ENCODE results near the gene JDP2.

Gene JDP2

DNA sequence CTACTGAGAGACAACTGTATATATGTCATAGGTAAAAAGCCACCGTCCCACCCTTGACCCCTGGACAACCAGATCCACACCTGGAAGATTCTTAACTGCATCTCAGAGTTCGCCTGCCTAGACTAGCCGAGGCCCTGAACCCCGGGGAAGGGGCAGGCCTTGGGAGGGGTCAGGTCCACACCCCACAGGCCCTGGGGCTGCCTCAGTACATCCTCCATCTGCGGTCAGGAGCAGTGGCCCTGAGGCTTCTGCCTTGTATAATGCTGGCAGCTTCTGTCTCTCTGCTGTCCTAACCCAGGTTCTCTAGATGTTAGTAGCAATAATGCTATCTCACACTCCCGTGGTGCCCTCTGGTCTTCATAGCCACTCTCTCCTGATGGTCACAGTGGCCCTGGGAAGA, 36.8 kb downstream of the JDP2 start:
- no peak for TF ChIP-seq RAD21 (IDR thresholded peaks at IDR 0.05; ENCODE audit: low read depth)
- TF ChIP-seq, protein P1, sequence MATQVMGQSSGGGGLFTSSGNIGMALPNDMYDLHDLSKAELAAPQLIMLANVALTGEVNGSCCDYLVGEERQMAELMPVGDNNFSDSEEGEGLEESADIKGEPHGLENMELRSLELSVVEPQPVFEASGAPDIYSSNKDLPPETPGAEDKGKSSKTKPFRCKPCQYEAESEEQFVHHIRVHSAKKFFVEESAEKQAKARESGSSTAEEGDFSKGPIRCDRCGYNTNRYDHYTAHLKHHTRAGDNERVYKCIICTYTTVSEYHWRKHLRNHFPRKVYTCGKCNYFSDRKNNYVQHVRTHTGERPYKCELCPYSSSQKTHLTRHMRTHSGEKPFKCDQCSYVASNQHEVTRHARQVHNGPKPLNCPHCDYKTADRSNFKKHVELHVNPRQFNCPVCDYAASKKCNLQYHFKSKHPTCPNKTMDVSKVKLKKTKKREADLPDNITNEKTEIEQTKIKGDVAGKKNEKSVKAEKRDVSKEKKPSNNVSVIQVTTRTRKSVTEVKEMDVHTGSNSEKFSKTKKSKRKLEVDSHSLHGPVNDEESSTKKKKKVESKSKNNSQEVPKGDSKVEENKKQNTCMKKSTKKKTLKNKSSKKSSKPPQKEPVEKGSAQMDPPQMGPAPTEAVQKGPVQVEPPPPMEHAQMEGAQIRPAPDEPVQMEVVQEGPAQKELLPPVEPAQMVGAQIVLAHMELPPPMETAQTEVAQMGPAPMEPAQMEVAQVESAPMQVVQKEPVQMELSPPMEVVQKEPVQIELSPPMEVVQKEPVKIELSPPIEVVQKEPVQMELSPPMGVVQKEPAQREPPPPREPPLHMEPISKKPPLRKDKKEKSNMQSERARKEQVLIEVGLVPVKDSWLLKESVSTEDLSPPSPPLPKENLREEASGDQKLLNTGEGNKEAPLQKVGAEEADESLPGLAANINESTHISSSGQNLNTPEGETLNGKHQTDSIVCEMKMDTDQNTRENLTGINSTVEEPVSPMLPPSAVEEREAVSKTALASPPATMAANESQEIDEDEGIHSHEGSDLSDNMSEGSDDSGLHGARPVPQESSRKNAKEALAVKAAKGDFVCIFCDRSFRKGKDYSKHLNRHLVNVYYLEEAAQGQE (IDR thresholded peaks at IDR 0.05; ENCODE audit: low read depth): no peak
- no peak for TF ChIP-seq TAF1 (IDR thresholded peaks at IDR 0.05; ENCODE audit: low read depth)
- no peak for TF ChIP-seq NFIC (IDR thresholded peaks at IDR 0.05)
- no peak for TF ChIP-seq YY1 (IDR thresholded peaks at IDR 0.05; ENCODE audit: low read depth)
- TF ChIP-seq CEBPB (IDR thresholded peaks at IDR 0.05): no peak
- TF ChIP-seq, protein P2, sequence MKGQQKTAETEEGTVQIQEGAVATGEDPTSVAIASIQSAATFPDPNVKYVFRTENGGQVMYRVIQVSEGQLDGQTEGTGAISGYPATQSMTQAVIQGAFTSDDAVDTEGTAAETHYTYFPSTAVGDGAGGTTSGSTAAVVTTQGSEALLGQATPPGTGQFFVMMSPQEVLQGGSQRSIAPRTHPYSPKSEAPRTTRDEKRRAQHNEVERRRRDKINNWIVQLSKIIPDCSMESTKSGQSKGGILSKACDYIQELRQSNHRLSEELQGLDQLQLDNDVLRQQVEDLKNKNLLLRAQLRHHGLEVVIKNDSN (IDR thresholded peaks at IDR 0.05): no peak
- TF ChIP-seq TEAD4 (IDR thresholded peaks at IDR 0.05): no peak
- no peak for TF ChIP-seq EP300 (IDR thresholded peaks at IDR 0.05; ENCODE audit: borderline replicate concordance)
- TF ChIP-seq ZBTB7A (IDR thresholded peaks at IDR 0.05; ENCODE audit: low read depth): no peak
- TF ChIP-seq FOXM1 (IDR thresholded peaks at IDR 0.05; ENCODE audit: borderline replicate concordance, low read depth): no peak
- TF ChIP-seq TCF12 (IDR thresholded peaks at IDR 0.05; ENCODE audit: low read depth): no peak
- TF ChIP-seq, protein P3, sequence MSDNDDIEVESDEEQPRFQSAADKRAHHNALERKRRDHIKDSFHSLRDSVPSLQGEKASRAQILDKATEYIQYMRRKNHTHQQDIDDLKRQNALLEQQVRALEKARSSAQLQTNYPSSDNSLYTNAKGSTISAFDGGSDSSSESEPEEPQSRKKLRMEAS (IDR thresholded peaks at IDR 0.05): no peak
- no peak for TF ChIP-seq CREB1 (IDR thresholded peaks at IDR 0.05; ENCODE audit: low read depth)
- no peak for TF ChIP-seq EGR1 (IDR thresholded peaks at IDR 0.05)

DNA sequence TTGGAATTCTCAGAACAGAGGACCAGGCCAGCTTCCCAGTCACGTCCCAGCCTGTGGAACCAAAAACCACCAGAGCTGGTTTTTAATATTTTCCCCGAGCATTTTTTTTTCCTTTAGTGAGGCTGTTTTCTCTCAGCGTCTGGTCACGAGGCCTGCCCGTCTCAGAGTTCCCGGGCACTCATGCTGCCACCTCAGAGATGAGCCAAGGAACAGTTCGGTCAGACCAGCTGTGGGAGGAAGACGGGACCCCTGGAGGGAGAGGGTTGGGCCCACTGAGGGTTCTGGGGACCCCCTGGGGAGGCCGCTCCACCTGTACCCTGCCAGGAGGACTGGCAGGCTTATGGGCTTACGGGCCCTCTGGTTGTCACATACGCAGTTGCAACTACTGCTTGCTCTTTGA, 39.9 kb downstream of the JDP2 start:
- TF ChIP-seq TAF1 (IDR thresholded peaks at IDR 0.05; ENCODE audit: low read depth) (no peak), EP300 (IDR thresholded peaks at IDR 0.05; ENCODE audit: borderline replicate concordance) (no peak), EGR1 (IDR thresholded peaks at IDR 0.05) (no peak), CREB1 (IDR thresholded peaks at IDR 0.05; ENCODE audit: low read depth) (no peak), CEBPB (IDR thresholded peaks at IDR 0.05) (no peak), RAD21 (IDR thresholded peaks at IDR 0.05; ENCODE audit: low read depth) (no peak), TCF12 (IDR thresholded peaks at IDR 0.05; ENCODE audit: low read depth) (no peak), ZBTB7A (IDR thresholded peaks at IDR 0.05; ENCODE audit: low read depth) (no peak), FOXM1 (IDR thresholded peaks at IDR 0.05; ENCODE audit: borderline replicate concordance, low read depth) (no peak), YY1 (IDR thresholded peaks at IDR 0.05; ENCODE audit: low read depth) (no peak), NFIC (IDR thresholded peaks at IDR 0.05) (no peak), TEAD4 (IDR thresholded peaks at IDR 0.05) (no peak)
- TF ChIP-seq, protein P1 (IDR thresholded peaks at IDR 0.05; ENCODE audit: low read depth): no peak
- TF ChIP-seq, protein P2 (IDR thresholded peaks at IDR 0.05): no peak
- TF ChIP-seq, protein P3 (IDR thresholded peaks at IDR 0.05): no peak

DNA sequence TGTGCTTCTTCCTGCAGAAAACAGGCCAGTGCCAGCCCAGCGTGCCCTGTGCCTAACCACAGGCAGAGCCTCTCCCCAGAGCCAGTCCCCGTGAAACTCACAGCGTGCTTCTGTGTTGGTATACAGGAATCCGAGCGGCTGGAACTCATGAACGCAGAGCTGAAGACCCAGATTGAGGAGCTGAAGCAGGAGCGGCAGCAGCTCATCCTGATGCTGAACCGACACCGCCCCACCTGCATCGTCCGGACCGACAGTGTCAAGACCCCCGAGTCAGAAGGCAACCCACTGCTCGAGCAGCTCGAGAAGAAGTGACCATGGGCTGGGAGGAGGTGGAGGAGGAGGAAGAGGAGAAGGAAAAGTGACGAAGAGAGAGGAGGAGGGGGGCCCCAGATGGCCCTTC, 41.3 kb downstream of the JDP2 start:
- TF ChIP-seq TAF1 (IDR thresholded peaks at IDR 0.05; ENCODE audit: low read depth) (no peak), TCF12 (IDR thresholded peaks at IDR 0.05; ENCODE audit: low read depth) (no peak), TEAD4 (IDR thresholded peaks at IDR 0.05) (no peak), ZBTB7A (IDR thresholded peaks at IDR 0.05; ENCODE audit: low read depth) (no peak), NFIC (IDR thresholded peaks at IDR 0.05) (no peak), EP300 (IDR thresholded peaks at IDR 0.05; ENCODE audit: borderline replicate concordance) (no peak)
- TF ChIP-seq, protein P1 (IDR thresholded peaks at IDR 0.05; ENCODE audit: low read depth): no peak

DNA sequence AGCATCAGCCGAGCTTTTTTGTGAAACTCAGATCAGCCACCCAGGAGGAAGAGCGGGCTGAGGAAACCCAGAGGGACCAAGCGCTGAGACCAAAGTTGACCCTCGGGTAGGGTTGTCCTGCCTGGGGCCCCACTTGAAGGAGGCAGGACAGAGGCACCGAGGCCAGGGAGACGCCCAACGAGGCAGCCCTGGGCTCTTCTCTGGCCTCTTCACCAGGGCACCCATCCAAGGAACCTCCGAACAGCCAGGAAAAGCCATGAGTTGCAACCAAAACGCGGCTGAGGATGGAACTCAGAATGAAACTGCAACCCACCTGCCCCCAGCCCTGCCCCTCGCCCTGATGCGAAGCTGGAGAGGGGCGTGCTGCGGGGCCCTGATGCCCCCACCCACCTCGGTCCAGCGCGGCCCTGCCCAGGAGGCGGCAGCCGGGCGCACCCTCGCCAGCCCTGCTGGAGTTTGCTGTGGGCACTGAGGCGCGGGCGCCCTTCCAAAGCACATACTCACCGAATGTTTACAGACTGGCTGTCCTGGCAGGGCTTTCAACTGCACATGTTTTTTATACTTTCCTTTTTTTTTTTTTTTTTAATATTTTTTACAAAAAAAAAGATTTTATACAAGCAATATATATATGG, 41.9 kb downstream of the JDP2 start:
- TF ChIP-seq FOXM1 (IDR thresholded peaks at IDR 0.05; ENCODE audit: borderline replicate concordance, low read depth) (no peak), EGR1 (IDR thresholded peaks at IDR 0.05) (no peak), NFIC (IDR thresholded peaks at IDR 0.05) (no peak), TCF12 (IDR thresholded peaks at IDR 0.05; ENCODE audit: low read depth) (no peak), CREB1 (IDR thresholded peaks at IDR 0.05; ENCODE audit: low read depth) (no peak), TAF1 (IDR thresholded peaks at IDR 0.05; ENCODE audit: low read depth) (no peak), ZBTB7A (IDR thresholded peaks at IDR 0.05; ENCODE audit: low read depth) (no peak), RAD21 (IDR thresholded peaks at IDR 0.05; ENCODE audit: low read depth) (no peak), TEAD4 (IDR thresholded peaks at IDR 0.05) (no peak), EP300 (IDR thresholded peaks at IDR 0.05; ENCODE audit: borderline replicate concordance) (no peak), YY1 (IDR thresholded peaks at IDR 0.05; ENCODE audit: low read depth) (no peak), CEBPB (IDR thresholded peaks at IDR 0.05) (no peak)
- TF ChIP-seq, protein P2 (IDR thresholded peaks at IDR 0.05): no peak
- TF ChIP-seq, protein P3 (IDR thresholded peaks at IDR 0.05): no peak
- TF ChIP-seq, protein P1 (IDR thresholded peaks at IDR 0.05; ENCODE audit: low read depth): no peak

Data from Ishikawa (cell line).